Common myeloid progenitor, CD34-positive (primary cell): ENCODE data around the gene ZNF790.
"Not testable (repeated sequence)": the region's sequence is repeated elsewhere in the genome, so short reads cannot be mapped to it uniquely, and the experiment has no call there.

Experiments used
- CTCF ChIA-PET: fragments of 350-600 bp; sonication (Branson Sonifier 250); formaldehyde crosslinking; loops from one replicate; lab custom pipeline; 2021; ENCODE audit warnings: antibody characterized with exemption; lab: Charles Lee
- POLR2A ChIA-PET: fragments of 350-600 bp; sonication (Branson Sonifier 250); formaldehyde crosslinking; loops from one replicate; lab custom pipeline; 2021; ENCODE audit warnings: antibody characterized with exemption; lab: Charles Lee
- DNase-seq, 3 donors: peaks; one replicate each; pipeline versions ENCODE4 v3.0.0 to v3.0.0-alpha.2; 2013
- H3K27ac ChIP-seq, 2 experiments: 1 replicate in 1 of 2; 2 replicates in 1 of 2; pipeline ENCODE4 v1.7.0; 2013; ENCODE audit warnings: inconsistent platforms in 2 of 2, low read length in 2 of 2, mild to moderate bottlenecking in 2 of 2, low read depth in 1 of 2, moderate library complexity in 1 of 2; ENCODE audit not compliant: severe bottlenecking in 2 of 2, insufficient read depth in 1 of 2, poor library complexity in 1 of 2
- H3K27me3 ChIP-seq, 5 experiments: replicated peaks in 2 of 5; 1 replicate in 3 of 5; 2 replicates in 2 of 5; pipeline versions ENCODE4 v1.6.1 to v1.7.0; 2013; ENCODE audit warnings: low read length in 4 of 5, mild to moderate bottlenecking in 2 of 5, moderate library complexity in 2 of 5, inconsistent platforms in 1 of 5; ENCODE audit not compliant: insufficient read depth in 5 of 5, control insufficient read depth in 4 of 5
- H3K36me3 ChIP-seq, 4 experiments: 1 replicate in 2 of 4; 2 replicates in 2 of 4; pipeline versions ENCODE4 v1.6.1 to v1.7.0; 2013; ENCODE audit warnings: low read length in 3 of 4, control low read depth in 1 of 4, mild to moderate bottlenecking in 1 of 4; ENCODE audit not compliant: control insufficient read depth in 4 of 4, insufficient read depth in 4 of 4
- H3K4me1 ChIP-seq, 4 experiments: 1 replicate in 3 of 4; 2 replicates in 1 of 4; pipeline versions ENCODE4 v1.6.1 to v1.7.1; 2013; ENCODE audit warnings: low read length in 3 of 4, mild to moderate bottlenecking in 3 of 4, control low read depth in 1 of 4, inconsistent platforms in 1 of 4, moderate library complexity in 1 of 4; ENCODE audit not compliant: control insufficient read depth in 4 of 4, insufficient read depth in 4 of 4; ENCODE audit errors: control extremely low read depth in 1 of 4
- H3K4me3 ChIP-seq, 7 experiments: 1 replicate in 4 of 7; 2 replicates in 3 of 7; pipeline versions ENCODE4 v1.5.1 to v1.7.0; 2013; ENCODE audit warnings: mild to moderate bottlenecking in 7 of 7, low read length in 6 of 7, moderate library complexity in 6 of 7, inconsistent platforms in 2 of 7, low read depth in 2 of 7, control low read depth in 1 of 7; ENCODE audit not compliant: insufficient read depth in 4 of 7, control insufficient read depth in 1 of 7; ENCODE audit errors: extremely low read depth in 1 of 7
- H3K9me3 ChIP-seq, 5 experiments: 1 replicate in 4 of 5; 2 replicates in 1 of 5; pipeline versions ENCODE4 v1.6.1 to v1.7.1; 2013; ENCODE audit warnings: low read length in 4 of 5, mild to moderate bottlenecking in 2 of 5, inconsistent platforms in 1 of 5, low read depth in 1 of 5, moderate library complexity in 1 of 5; ENCODE audit not compliant: control insufficient read depth in 4 of 5, insufficient read depth in 2 of 5; ENCODE audit errors: control extremely low read depth in 1 of 5
- WGBS: methylation state at CpG from one replicate; pipeline ENCODE4 v1.1.5; 2013; ENCODE audit not compliant: insufficient coverage; 5-methylcytosine and 5-hydroxymethylcytosine counted together

The ZNF790 gene

GRCh38 chr19:36807029-36807428, 31.2 kb downstream of the ZNF790 start:
- Histone ChIP-seq H3K4me3 (no peak overlapping the region), H3K27ac (no peak overlapping the region), H3K27me3 (no peaks in the 10 kb centered on the region), H3K9me3 (peaks cover 18 to 93% (median 41%) of the 10 kb centered on the region in 5 experiments), H3K4me1 (no peaks in the 10 kb centered on the region), H3K36me3 (peaks cover 9 to 77% (median 18%) of the 10 kb centered on the region in 4 experiments)
- ChIA-PET CTCF (no interaction called here), POLR2A (no interaction called here)
- DNase-seq: no peak

- peaks cover 8 to 89% (median 51%) of the 10 kb centered on the region in 5 experiments for H3K9me3 ChIP-seq
- no peaks in the 10 kb centered on the region for H3K27me3 ChIP-seq
- H3K4me1 ChIP-seq: no peaks in the 10 kb centered on the region
- peaks cover 9 to 81% (median 27%) of the 10 kb centered on the region in 4 experiments for H3K36me3 ChIP-seq
- peak in 2 of 3 donors; percentile 14 to 34 for DNase-seq
- no peak overlapping the region for H3K4me3 ChIP-seq
- WGBS: no CpG with 5 or more reads among the region's 1 CpG
- ChIA-PET POLR2A (no interaction called here), CTCF (interaction anchor here (1.3 kb wide), 1 partner anchor 45 kb away, joined by 3 read pairs; no protein-coding TSS in a partner anchor)
- no peak overlapping the region for H3K27ac ChIP-seq
Observed at GRCh38 chr19:36805364-36805763, 32.8 kb downstream of the ZNF790 start.

GRCh38 chr19:36797786-36798108, 40.4 kb downstream of the ZNF790 start:
- Histone ChIP-seq H3K27ac (peak overlapping the region; percentile 80 to 93), H3K36me3 (peaks cover 3 to 36% (median 20%) of the 10 kb centered on the region in 4 experiments), H3K9me3 (peaks cover 5 to 55% (median 34%) of the 10 kb centered on the region in 5 experiments), H3K27me3 (no peaks in the 10 kb centered on the region), H3K4me3 (peak overlapping the region; percentile 86 to 100 (median 88)), H3K4me1 (peaks cover 0 to 9% (median 0%) of the 10 kb centered on the region in 4 experiments)
- no peak for DNase-seq
- ChIA-PET POLR2A (no interaction called here), CTCF (interaction anchor here (0.6 kb wide), 1 partner anchor 409 kb away, joined by 3 read pairs; no protein-coding TSS in a partner anchor)
- WGBS: 0% methylated on average over 4 of the region's 9 CpGs

DNA sequence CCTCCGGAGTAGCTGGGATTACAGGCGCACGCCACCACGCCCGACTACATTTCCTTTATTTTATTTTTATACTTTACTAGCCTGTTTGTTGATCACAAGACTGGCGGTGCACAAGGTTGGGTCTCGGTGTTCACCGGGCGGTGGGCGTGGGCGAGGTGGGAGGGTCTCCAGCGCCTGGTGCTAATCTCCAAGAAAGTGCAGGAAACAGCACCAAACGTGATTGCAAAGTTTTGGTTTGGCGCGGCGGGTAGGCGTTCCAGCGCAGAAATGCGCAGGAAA, 41.5 kb downstream of the ZNF790 start:
- H3K4me3 ChIP-seq: peak overlapping the region; percentile 86 to 100 (median 88)
- no peaks in the 10 kb centered on the region for H3K27me3 ChIP-seq
- peaks cover 3 to 26% (median 14%) of the 10 kb centered on the region in 4 experiments for H3K36me3 ChIP-seq
- no peak for DNase-seq
- H3K27ac ChIP-seq: peak overlapping the region; percentile 80 to 93
- 22% methylated on average over 13 of the region's 19 CpGs for whole genome bisulfite sequencing
- CTCF ChIA-PET: no interaction called here
- H3K9me3 ChIP-seq: peaks cover 3 to 56% (median 30%) of the 10 kb centered on the region in 5 experiments
- POLR2A ChIA-PET: no interaction called here
- H3K4me1 ChIP-seq: peaks cover 0 to 9% (median 0%) of the 10 kb centered on the region in 4 experiments

- H3K4me1 ChIP-seq, H3K27me3 ChIP-seq, CTCF ChIA-PET, POLR2A ChIA-PET, H3K36me3 ChIP-seq: not testable (repeated sequence)
- Histone ChIP-seq H3K9me3 (peaks cover 2 to 40% (median 16%) of the 10 kb centered on the region in 5 experiments), H3K4me3 (peak overlapping the region; percentile 11 to 79 (median 47)), H3K27ac (peak overlapping the region in 1 of 2 experiments; percentile 25)
- WGBS: 14% methylated on average over 19 of the region's 34 CpGs
- DNase-seq: peak; percentile 71 to 84 (median 80)
Observed at GRCh38 chr19:36791420-36792141, 46.6 kb downstream of the ZNF790 start.

GRCh38 chr19:36775768-36776167, 62.4 kb downstream of the ZNF790 start:
- Histone ChIP-seq H3K27me3 (no peaks in the 10 kb centered on the region), H3K4me3 (peak overlapping the region in 2 of 7 experiments; percentile 35 to 44), H3K36me3 (peaks cover 0 to 5% (median 0%) of the 10 kb centered on the region in 4 experiments), H3K4me1 (peaks cover 0 to 20% (median 9%) of the 10 kb centered on the region in 4 experiments), H3K9me3 (peaks cover 3 to 43% (median 27%) of the 10 kb centered on the region in 5 experiments), H3K27ac (no peak overlapping the region)
- ChIA-PET POLR2A (no interaction called here), CTCF (no interaction called here)
- WGBS: 67% methylated on average over 23 of the region's 38 CpGs
- no peak for DNase-seq

GRCh38 chr19:36773223-36773579, 65.0 kb downstream of the ZNF790 start:
- CTCF ChIA-PET: no interaction called here
- Histone ChIP-seq H3K27ac (peak overlapping the region in 1 of 2 experiments; percentile 89), H3K9me3 (peaks cover 1 to 52% (median 30%) of the 10 kb centered on the region in 5 experiments), H3K4me3 (peak overlapping the region; percentile 88 to 99 (median 95)), H3K27me3 (no peaks in the 10 kb centered on the region), H3K4me1 (peaks cover 0 to 20% (median 9%) of the 10 kb centered on the region in 4 experiments), H3K36me3 (peaks cover 0 to 9% (median 4%) of the 10 kb centered on the region in 4 experiments)
- POLR2A ChIA-PET: no interaction called here
- DNase-seq: no peak
- 4% methylated on average over 15 of the region's 15 CpGs for WGBS
